Immature natural killer cell (primary cell): ENCODE data around the gene DFFB. TPM values are rescaled to one million over a fixed set of nuclear protein-coding genes. Genes with fewer than 3 reads are reported as not detected.

Source experiments
- DNase-seq, 3 donors: peaks; one replicate each; pipeline ENCODE4 v3.0.0; 2022; ENCODE audit warnings: mixed read lengths in 1 of 3
- H3K27ac Mint-ChIP-seq, 6 donors: one replicate each; pipeline ENCODE4 v1.8.0; 2020; ENCODE audit warnings: mixed read lengths in 6 of 6, mild to moderate bottlenecking in 5 of 6, inconsistent platforms in 4 of 6, moderate library complexity in 3 of 6
- H3K27me3 Mint-ChIP-seq, 3 donors: one replicate each; pipeline ENCODE4 v1.8.0; 2020 to 2021; ENCODE audit warnings: low read depth in 3 of 3, mild to moderate bottlenecking in 3 of 3, mixed read lengths in 3 of 3, moderate library complexity in 3 of 3, inconsistent platforms in 1 of 3
- H3K36me3 Mint-ChIP-seq, 3 donors: one replicate each; pipeline ENCODE4 v1.8.0; 2020; ENCODE audit warnings: mixed read lengths in 3 of 3, inconsistent platforms in 2 of 3, mild to moderate bottlenecking in 2 of 3
- H3K4me1 Mint-ChIP-seq, 2 donors: one replicate each; pipeline ENCODE4 v1.8.0; 2020; ENCODE audit warnings: inconsistent platforms in 2 of 2, mild to moderate bottlenecking in 2 of 2, mixed read lengths in 2 of 2, moderate library complexity in 1 of 2
- H3K4me3 Mint-ChIP-seq, 5 donors: one replicate each; pipeline ENCODE4 v1.8.0; 2020; ENCODE audit warnings: mild to moderate bottlenecking in 5 of 5, mixed read lengths in 5 of 5, inconsistent platforms in 3 of 5, moderate library complexity in 3 of 5
- H3K9me3 Mint-ChIP-seq, 6 donors: one replicate each; pipeline ENCODE4 v1.8.0; 2020; ENCODE audit warnings: mild to moderate bottlenecking in 6 of 6, mixed read lengths in 6 of 6, inconsistent platforms in 4 of 6, moderate library complexity in 3 of 6
- polyA plus RNA-seq, 3 donors: library from polyadenylated mRNA; unstranded; fragments of 300-500 nt; fragmentation: Illumina TruSeq; gene quantifications; one replicate each; pipeline ENCODE4 v1.2.3, GENCODE V29; 2021

DFFB gene
- polyA plus RNA-seq, 3 donors from 2014 or later, result 8.3 to 25.6 (median 11.9) TPM

GRCh38 chr1:3841491-3841890, 15.8 kb upstream of the DFFB start:
- Mint-ChIP-seq H3K36me3 (peaks cover 29 to 51% (median 34%) of the 10 kb centered on the region in 3 donors), H3K4me3 (no peak overlapping the region), H3K9me3 (no peaks in the 10 kb centered on the region), H3K27ac (no peak overlapping the region), H3K4me1 (no peaks in the 10 kb centered on the region), H3K27me3 (no peaks in the 10 kb centered on the region)
- no peak for DNase-seq

- no peak for DNase-seq
- Mint-ChIP-seq H3K4me1 (no peaks in the 10 kb centered on the region), H3K27me3 (no peaks in the 10 kb centered on the region), H3K9me3 (no peaks in the 10 kb centered on the region), H3K27ac (no peak overlapping the region), H3K36me3 (peaks cover 27 to 46% (median 28%) of the 10 kb centered on the region in 3 donors), H3K4me3 (no peak overlapping the region)
These were observed 14.4 kb upstream of the DFFB start for GRCh38 chr1:3842912-3843311.

GRCh38 chr1:3846541-3846940, 10.7 kb upstream of the DFFB start:
- no peaks in the 10 kb centered on the region for H3K27me3 Mint-ChIP-seq
- H3K36me3 Mint-ChIP-seq, result peaks cover 13 to 32% (median 20%) of the 10 kb centered on the region in 3 donors
- no peak overlapping the region for H3K4me3 Mint-ChIP-seq
- H3K9me3 Mint-ChIP-seq, result no peaks in the 10 kb centered on the region
- no peak for DNase-seq
- no peaks in the 10 kb centered on the region for H3K4me1 Mint-ChIP-seq
- H3K27ac Mint-ChIP-seq, result no peak overlapping the region

GRCh38 chr1:3847081-3847480, 10.2 kb upstream of the DFFB start:
- no peak overlapping the region for H3K27ac Mint-ChIP-seq
- H3K27me3 Mint-ChIP-seq, result no peaks in the 10 kb centered on the region
- H3K4me1 Mint-ChIP-seq, result no peaks in the 10 kb centered on the region
- no peaks in the 10 kb centered on the region for H3K9me3 Mint-ChIP-seq
- H3K4me3 Mint-ChIP-seq, result no peak overlapping the region
- H3K36me3 Mint-ChIP-seq, result peaks cover 13 to 31% (median 20%) of the 10 kb centered on the region in 3 donors
- DNase-seq, result no peak

DNA sequence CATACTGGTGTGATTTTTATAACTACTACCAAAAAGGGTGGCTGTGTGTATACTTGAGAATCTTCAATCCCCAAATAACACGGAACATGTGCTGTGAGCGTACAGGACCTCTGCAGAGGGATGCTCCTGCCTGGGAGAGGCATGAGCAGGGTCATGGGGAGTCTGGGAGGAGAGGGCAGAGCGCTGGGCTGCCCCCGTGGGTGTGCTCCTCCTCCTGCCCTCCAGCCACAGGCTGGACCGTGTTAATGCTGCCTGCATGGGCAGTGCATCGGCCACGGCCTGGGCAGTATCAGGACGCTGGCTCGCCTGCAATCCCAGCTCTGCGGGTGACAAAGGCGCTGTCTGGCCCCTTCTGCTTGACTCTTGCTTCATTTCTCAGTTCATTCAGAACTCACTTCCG, 6.4 kb upstream of the DFFB start:
- Mint-ChIP-seq H3K36me3 (peaks cover 12 to 26% (median 13%) of the 10 kb centered on the region in 3 donors), H3K4me3 (no peak overlapping the region), H3K27me3 (peaks cover 0 to 2% (median 0%) of the 10 kb centered on the region in 3 donors), H3K4me1 (peaks cover 7 to 21% of the 10 kb centered on the region in 2 donors), H3K27ac (no peak overlapping the region), H3K9me3 (no peaks in the 10 kb centered on the region)
- no peak for DNase-seq

GRCh38 chr1:3851292-3851691, 6.0 kb upstream of the DFFB start:
- peaks cover 11 to 26% of the 10 kb centered on the region in 2 donors for H3K4me1 Mint-ChIP-seq
- no peaks in the 10 kb centered on the region for H3K9me3 Mint-ChIP-seq

DNA sequence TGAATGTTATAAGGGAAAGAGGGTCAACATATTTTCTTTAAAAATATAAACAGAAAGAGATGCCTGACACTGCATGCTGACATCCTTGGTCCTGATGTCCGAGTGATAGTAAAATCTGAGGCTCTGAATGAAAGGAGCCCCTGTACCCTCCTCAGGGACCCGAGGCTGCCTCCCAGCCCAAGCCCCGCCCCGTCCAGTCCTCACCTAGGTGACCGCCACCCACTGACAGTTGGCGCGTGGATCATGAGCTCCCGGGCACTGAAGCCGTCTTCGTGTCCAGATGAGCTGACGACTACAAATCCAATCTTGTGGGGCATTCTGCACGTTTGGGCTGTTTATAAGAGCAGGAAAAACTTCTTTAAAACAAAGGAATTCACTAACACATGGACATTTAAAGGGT, 5.2 kb upstream of the DFFB start:
- Mint-ChIP-seq H3K27me3 (peaks cover 0 to 6% (median 0%) of the 10 kb centered on the region in 3 donors), H3K36me3 (peaks cover 7 to 21% (median 10%) of the 10 kb centered on the region in 3 donors), H3K4me1 (peaks cover 12 to 29% of the 10 kb centered on the region in 2 donors), H3K9me3 (no peaks in the 10 kb centered on the region), H3K4me3 (no peak overlapping the region), H3K27ac (no peak overlapping the region)
- DNase-seq, result no peak

More at GRCh38 chr1:3851292-3851691, 6.0 kb upstream of the DFFB start:
- H3K4me3 Mint-ChIP-seq, result no peak overlapping the region
- DNase-seq, result no peak
- H3K27ac Mint-ChIP-seq, result no peak overlapping the region
- peaks cover 0 to 3% (median 0%) of the 10 kb centered on the region in 3 donors for H3K27me3 Mint-ChIP-seq
- H3K36me3 Mint-ChIP-seq, result peaks cover 12 to 26% (median 13%) of the 10 kb centered on the region in 3 donors

DNA sequence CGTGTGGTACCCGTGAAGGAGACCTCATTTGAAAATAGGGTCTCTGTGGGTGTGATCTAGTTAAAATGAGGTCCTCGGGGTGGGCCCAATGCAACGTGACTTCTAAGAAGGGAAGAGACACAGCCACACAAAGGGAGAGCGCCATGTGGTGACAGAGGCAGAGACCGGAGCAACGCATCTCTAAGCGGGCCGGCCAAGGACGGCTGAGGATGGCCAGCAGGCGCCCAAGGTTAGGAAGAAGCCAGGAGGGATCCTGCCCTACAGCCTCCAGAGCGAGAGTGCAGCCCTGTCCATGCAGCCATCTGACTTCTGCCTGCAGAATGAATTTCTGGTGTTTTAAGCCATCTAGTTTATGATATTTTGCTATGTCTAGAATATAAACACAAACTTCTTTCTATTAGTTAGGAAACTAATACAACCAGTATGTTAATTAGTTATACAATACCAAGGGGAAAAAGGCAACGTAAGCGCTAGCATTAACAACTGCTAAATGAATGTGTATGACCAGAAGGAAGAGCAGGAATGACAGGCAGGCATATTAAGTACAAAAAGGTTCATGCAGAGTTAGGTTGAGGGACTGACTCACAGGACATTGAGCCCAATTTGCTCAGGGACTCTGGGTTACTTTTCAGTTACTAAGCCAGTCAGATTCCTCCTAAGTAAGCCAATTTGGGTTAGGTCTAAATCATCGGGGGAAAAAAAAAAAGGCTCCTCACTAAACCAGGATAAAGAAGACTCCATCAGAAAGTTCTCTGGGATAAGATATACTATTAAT, 4.4 kb upstream of the DFFB start:
- peaks cover 15 to 34% of the 10 kb centered on the region in 2 donors for H3K4me1 Mint-ChIP-seq
- H3K9me3 Mint-ChIP-seq, result no peaks in the 10 kb centered on the region
- peak overlapping the region in 2 of 6 donors; percentile 11 to 14 for H3K27ac Mint-ChIP-seq
- peaks cover 0 to 8% (median 0%) of the 10 kb centered on the region in 3 donors for H3K27me3 Mint-ChIP-seq
- H3K4me3 Mint-ChIP-seq, result no peak overlapping the region
- DNase-seq, result no peak
- peaks cover 1 to 17% (median 7%) of the 10 kb centered on the region in 3 donors for H3K36me3 Mint-ChIP-seq

- DNase-seq, result no peak
- Mint-ChIP-seq H3K27ac (peak overlapping the region in 5 of 6 donors; percentile 42 to 94 (median 67)), H3K4me3 (peak overlapping the region; percentile 68 to 96 (median 95)), H3K27me3 (peaks cover 0 to 12% (median 0%) of the 10 kb centered on the region in 3 donors), H3K36me3 (no peaks in the 10 kb centered on the region), H3K4me1 (peaks cover 31 to 47% of the 10 kb centered on the region in 2 donors), H3K9me3 (no peaks in the 10 kb centered on the region)
These were observed 484 bp downstream of the DFFB start for GRCh38 chr1:3857791-3858129.

DNA sequence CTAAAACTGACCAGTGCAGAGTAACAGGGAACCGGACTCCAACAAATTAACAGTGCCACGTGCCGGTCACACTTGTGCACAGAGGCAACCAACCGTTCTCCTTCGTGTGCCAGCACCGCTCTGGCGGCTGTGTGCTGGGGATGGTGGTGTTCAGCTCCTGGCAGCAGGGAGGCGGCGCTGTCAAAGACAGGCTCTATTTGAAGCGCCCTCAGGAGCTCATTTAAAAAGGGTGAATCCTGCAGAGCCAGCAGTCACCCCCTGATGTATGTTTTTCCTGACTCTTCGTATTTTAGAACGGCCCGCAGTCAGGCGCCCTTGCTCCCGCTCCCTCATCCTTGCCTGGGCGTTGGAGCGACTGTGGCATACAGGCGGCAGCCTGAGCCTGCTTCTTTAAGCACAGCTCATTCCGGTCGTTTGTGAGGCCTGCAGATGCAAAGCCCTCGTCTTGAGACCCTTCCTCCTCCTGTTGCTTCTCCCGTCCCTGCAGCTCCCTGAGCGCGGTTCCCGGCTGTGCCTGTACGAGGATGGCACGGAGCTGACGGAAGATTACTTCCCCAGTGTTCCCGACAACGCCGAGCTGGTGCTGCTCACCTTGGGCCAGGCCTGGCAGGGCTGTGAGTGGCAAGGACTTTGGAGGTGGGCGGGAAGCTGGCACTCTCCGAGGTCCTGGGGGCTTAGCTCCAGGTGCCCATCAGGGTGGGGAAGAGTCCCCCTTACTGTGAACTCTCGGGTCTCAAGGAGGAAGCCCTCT, 1.1 kb downstream of the DFFB start:
- H3K4me1 Mint-ChIP-seq, result peaks cover 31 to 41% of the 10 kb centered on the region in 2 donors
- H3K9me3 Mint-ChIP-seq, result no peaks in the 10 kb centered on the region
- H3K36me3 Mint-ChIP-seq, result no peaks in the 10 kb centered on the region
- H3K27me3 Mint-ChIP-seq, result peaks cover 0 to 12% (median 0%) of the 10 kb centered on the region in 3 donors
- peak in 2 of 3 donors; percentile 9 to 13 for DNase-seq
- peak overlapping the region; percentile 42 to 85 (median 71) for H3K27ac Mint-ChIP-seq
- peak overlapping the region; percentile 68 to 96 (median 95) for H3K4me3 Mint-ChIP-seq

DNA sequence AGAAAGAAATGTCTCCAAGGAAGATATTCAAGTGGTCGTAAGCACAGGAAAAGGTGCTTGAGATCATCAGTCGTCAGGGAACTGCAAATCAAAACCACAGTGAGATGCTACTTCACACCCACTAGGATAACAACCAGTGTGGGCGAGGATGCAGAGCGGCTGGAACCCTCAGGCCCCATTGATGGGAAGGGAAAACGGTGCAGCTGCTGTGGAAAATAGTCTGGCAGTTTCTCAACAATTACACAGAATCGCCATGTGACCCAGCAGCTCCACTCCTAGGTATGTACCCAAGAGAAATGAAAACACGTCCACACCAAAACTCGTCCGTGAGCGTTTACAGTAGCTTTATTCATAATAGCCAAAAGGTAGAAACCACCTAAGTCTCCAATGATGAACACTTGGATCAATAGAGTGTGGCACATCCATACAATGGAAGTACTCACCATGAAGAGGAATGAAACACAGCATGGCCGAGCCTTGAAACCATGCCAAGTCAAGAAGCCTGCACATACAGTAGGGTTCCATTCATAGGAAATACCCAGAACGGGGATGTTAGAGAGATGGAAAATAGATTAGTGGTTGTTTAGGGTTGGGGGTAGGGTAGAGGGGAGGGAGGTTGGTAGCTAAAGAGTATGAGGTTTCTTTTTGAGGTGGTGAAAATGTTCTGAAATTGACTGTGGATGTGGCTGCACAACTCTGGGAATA, 6.1 kb downstream of the DFFB start:
- Mint-ChIP-seq H3K27ac (no peak overlapping the region), H3K27me3 (peaks cover 0 to 6% (median 0%) of the 10 kb centered on the region in 3 donors), H3K36me3 (peaks cover 4 to 12% (median 10%) of the 10 kb centered on the region in 3 donors), H3K4me1 (peaks cover 16 to 17% of the 10 kb centered on the region in 2 donors), H3K9me3 (no peaks in the 10 kb centered on the region), H3K4me3 (no peak overlapping the region)
- DNase-seq, result no peak

- Mint-ChIP-seq H3K9me3 (no peaks in the 10 kb centered on the region), H3K4me1 (peaks cover 6 to 7% of the 10 kb centered on the region in 2 donors), H3K27ac (peak overlapping the region in 4 of 6 donors; percentile 6 to 50 (median 28)), H3K4me3 (no peak overlapping the region), H3K27me3 (peaks cover 0 to 2% (median 0%) of the 10 kb centered on the region in 3 donors), H3K36me3 (peaks cover 10 to 18% (median 16%) of the 10 kb centered on the region in 3 donors)
- no peak for DNase-seq
These were observed 7.6 kb downstream of the DFFB start for GRCh38 chr1:3864884-3865283.

DNA sequence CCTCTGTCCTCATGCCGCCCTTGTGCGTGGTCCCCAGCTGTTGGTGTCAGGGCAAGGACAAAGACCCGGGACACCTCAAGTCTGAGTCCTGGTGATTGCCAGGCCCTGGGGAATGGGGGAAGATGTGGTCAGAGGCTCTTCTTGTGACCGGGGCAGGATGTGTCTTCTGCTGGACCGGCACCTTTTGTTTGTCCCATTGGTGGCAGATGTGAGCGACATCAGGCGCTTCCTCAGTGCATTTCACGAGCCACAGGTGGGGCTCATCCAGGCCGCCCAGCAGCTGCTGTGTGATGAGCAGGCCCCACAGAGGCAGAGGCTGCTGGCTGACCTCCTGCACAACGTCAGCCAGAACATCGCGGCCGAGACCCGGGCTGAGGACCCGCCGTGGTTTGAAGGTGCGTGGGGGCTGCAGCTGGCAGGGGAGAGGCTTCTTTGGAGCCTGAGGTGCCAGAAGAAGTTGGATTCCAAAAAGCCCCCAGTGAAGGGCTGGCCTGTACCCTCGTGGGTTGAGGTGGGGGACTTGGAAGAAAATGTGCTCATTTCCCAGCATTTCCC, 8.4 kb downstream of the DFFB start:
- Mint-ChIP-seq H3K4me1 (peaks cover 6 to 7% of the 10 kb centered on the region in 2 donors), H3K36me3 (peaks cover 10 to 18% (median 16%) of the 10 kb centered on the region in 3 donors), H3K9me3 (no peaks in the 10 kb centered on the region), H3K27ac (no peak overlapping the region), H3K27me3 (peaks cover 0 to 2% (median 0%) of the 10 kb centered on the region in 3 donors), H3K4me3 (no peak overlapping the region)
- no peak for DNase-seq
